ENCODE data around the gene KRT15.

GRCh38 chr17:41539979-41540701, 21.4 kb upstream of the KRT15 start:
- TF ChIP-seq CTCF (IDR thresholded peaks at IDR 0.05; ENCODE audit: insufficient read depth, low read depth, low read length): no peak
- no peak for TF ChIP-seq EZH2 (IDR thresholded peaks at IDR 0.05; ENCODE audit: insufficient read depth, low read length)

Measured in astrocyte (in vitro differentiated cells and primary cell).